ENCODE results near the gene NOTUM.

NOTUM gene

DNA sequence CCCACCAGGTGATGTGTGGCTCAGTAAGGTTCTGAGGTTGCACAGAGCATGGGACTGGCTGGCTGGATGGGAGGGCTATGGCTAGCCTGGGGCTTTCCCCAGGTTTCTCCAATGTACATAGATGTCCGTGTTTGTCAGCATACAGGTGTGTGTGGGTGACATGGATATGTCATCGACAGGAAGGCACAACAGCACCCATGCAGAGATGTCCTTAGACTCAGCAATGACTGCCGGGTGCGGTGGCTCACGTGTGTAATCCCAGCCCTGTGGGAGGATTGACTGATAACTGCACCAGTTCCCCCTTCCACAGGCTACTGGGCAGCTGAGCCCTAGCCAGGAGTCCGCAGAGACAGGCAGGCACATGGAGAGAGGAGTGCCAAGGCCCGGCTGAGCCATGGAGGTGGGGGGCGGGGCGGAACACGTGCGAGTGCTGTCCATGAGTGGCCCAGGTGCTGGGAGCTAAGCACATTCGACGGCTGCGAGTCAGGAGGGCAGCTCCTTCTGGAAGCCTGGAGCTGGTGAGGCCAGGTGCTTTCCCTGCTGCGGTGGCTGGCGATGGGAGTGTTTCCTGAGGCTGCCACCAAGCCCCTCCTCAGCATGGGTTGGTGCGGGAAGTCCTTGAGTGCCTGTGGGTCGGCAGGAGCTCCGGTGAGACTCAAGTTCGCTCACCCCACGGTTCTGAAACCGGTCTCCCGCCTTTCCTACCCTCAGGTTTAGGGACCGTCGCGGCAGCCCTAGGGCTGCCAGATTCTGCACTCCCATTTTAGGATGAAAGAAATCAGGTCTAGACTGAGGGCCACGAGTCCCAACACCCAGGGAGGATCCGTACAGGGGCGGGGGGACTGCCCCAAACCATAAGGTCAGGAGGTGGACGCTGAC is 15.6 kb upstream of the NOTUM start:
- no peak for DNase-seq

DNA sequence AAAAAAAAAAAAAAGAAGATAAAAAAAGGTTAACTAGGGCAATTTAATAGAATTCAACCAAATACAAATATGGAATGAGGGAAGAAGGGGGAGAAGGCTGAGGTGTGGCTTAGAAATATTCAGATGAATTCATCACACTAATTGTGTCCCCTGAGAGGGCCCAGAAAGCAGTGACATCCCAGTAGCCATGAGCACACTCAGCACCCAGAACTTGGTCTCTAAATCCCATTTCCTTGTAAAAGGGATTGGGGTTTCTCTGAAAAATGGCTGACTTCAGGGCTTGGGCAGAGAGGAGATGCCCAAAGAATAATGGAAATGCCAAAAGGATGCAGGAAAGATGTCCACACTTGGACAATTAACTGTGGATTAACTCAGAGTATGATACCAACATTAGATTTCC is 12.4 kb upstream of the NOTUM start:
- DNase-seq, result no peak

DNA sequence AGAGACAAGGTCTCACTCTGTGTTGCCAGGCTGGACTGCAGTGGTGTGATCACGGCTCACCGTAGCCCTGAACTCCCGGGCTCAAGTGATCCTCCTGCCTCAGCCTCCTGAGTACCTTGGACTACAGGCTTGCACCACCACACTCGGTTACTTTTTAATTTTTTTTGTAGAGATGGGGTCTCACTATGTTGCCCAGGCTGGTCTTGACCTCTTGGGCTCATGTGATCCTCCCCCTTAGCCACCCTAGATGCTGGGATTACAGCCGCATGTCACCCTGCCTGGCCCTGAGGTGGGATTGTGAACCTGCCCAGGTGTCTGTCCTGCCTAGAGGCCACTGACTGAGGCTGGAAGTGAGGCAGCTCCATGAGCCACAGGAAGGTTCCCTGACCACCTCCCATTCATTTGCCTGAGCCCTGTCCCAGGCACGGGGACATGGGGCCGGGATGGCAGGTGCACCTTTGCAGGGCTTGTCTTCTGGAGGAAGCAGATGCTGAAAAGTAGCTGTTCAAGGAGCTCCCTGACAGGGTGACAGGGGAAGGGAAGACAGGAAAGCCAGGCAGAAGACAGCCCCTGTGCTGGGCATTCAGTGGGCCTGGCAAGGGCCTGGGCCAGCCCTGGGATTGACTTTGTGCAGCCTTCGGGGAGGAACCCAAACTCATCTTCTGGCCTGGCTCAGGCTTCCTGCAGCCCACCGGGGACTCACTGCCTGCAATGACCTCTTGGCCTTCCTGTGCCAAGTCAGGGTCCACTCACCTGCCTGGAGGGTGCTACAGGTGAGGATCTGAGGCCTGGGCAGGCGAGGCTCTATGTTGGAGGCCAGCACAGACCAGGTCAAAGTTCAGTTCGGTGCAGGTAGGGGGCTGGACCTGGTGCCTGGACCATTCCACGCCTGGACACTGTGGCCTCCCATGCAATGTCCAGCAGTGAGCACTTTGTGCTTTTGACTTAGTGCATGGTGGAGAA is 8.1 kb upstream of the NOTUM start:
- DNase-seq, result no peak

DNA sequence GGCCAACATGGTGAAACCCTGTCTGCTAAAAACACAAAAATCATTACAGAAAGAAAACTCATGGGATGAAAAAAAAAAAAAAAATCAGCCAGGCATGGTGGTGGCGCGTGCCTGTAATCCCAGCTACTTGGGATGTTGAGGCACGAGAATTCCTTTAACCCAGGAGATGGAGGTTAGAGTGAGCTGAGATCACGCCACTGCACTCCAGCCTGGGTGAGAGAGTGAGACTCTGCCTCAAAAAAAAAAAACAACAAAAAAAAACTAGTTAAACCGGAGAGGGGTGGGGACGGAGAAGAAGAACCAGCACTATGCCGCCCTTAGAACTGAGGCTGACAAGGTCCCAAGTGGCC is 7.4 kb upstream of the NOTUM start:
- DNase-seq, result no peak

DNA sequence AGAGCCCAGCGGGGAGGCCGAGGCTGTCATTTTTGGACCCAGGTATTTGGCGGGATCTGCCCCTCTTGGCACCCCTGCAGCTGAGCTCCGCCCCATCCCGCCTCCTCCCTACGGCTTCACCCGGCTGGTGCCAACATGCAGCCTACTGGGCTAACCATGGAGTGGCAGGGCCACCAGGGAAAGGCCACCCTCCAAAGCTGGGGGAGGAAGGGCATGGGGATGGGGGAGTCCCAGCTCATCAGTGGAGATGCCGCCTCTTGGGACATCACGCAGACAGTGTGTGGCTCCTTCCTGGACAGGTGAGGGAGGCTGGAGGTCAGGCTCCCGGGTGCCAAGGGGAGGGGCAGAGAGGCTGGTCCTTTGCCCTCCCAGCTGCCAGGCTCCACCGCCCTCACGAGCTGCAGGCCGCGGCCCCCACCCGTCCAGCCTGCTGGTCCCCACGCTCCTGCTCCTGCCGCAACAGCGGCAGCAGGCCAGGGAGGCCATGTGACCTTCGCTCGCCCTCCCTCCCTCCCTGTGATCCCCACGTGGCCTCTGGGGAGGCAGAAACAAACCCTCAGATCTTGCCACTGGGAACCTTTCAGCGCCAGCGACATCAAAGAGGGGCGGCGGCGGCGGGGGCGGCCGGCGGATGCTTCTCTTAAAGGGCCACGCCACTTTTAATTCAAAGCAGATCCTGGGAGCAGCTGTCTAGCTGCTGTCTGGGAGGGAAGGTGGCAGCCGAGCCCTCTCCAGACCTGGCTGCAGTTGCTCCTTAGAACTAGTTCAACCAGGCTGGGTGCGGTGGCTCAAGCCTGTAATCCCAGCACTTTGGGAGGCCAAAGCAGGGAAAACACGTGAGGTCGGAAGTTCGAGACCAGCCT is 6.8 kb upstream of the NOTUM start:
- DNase-seq, result peak; percentile 84

DNA sequence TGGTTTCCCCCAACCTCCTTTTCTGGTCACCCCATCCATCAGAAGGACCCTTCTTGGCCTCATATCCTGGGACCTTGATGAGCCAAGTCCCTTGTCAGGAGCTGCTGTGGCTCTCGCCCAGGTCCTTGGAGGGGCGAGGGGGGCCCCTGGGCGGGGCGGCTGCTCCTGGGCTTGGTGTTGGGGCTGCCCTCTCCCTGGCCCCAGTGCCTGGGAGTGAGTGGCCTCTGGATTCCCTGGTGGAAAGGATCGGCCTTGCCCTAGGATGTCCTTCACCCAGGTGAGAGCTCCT is 6.2 kb upstream of the NOTUM start:
- no peak for DNase-seq

DNA sequence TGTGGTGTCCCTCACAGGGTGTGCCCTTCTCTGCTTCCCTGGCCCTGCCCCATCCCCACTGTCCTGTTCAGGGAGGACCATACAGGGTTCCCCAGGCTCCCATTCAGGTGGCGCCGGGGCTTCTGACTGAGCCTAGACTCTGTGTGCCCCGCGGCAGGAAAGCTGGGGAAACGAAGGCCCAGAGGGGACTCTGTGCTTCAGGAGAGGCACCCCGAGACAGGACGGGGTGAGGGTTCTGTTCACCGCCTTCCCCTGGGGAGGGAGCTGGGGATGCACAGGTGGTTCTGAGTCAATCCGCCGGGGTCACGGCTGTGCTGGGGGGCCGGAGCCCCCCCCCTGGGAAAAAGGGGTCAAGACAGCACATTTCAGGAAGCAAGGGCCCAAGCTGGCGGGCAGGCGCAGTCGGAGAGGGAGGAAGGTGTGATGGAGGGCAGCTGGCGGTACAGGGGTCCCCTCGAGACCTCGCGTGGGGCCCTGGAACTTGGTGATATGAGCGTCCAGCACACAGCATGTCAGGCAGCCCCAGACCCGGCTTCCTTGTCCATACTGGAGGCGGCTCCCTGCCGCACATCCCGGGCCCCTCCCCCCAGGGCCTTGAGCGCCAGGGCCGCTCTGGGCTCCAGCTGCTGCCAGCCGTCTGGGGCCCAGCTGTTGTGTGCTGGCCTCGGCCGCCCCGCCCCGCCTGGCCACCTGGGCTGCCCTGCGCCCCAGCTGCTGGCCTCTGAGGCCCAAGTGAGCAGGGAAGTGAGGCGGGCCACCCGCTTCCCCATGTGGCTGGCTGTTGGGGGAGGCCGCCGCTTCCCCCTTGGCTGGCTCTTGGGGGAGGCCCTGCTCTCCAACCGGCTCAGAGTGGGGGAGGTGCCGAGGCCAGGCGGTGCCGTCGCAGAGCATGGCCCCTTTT is 5.6 kb upstream of the NOTUM start:
- no peak for DNase-seq

DNA sequence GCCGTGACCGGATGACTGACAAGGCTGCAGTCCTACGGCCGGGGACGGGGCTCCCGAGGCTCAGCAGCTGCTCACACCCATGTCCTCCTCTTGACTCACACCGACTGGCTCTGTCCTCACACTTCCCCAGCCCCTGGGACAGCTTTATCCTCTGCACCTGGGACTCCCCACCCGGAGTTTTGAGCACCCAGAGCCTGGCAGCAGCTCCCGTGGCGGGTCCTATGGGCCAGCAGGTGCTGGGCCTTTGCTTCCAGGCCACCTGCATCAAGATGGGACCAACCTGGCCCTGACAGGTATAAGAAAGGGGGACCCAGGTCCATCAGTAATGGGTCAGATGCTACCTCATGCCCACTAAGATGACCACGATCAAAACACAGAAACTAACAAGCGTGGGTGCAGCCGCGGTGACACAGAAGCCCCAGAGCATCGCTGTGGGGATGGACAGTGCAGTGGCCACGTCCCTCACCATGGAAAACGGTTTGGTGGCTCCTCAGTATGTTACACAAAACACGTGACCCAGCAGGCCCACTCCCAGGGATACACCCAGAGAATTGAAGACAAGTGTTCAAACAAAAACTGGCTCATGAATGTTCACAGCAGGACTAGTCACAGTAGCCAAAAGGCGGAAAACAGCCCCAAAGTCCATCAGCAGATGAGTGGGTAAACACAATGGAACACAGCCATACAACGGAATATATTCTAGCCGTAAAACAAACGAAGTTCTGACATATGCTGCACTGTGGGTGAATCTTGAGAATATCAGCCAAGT is 3.3 kb upstream of the NOTUM start:
- DNase-seq, result no peak

DNA sequence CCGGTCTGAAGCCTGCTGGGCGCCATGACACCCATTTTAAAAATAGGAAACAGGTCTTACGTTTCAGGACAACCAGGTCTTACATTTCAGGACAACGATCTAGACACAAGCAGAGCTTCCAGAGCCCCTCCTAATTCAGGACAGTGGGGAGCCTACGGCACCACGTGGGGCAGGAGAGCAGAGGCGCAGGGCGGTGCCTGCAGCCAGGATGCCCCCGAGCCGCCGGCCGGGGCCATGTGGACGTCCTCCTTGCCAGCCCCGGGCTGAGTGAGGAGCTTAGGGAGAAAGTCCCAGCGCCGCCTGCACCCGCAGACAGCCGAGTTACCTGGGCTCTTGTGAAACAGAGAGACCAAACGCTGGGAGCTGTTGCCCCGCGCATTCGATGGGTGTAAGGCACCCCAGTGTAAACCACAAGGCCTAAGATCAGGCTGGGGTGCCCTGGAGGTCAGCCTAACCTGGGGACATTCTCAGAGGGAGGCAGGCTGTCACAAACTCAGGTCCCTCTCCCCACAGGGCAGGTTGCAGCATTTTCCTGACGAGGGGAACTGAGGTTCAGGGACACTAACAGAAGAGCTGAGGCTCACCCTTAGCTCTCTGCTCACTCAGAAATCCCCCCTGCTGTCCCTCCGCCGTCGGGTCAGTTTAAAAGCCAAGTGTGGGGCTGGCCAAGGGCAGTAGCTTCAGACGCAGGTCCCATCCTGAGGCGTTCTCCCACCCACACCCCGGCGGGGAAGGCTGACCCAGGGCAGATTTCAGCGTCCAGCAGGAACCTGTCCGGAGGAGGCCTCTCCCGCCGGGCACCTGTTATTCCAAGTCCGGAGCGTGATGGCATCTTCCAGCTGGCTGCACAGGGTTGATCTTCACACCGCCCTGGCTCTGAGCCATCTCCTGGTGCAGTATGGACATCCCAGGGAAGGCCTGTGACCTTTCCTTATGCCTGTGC is 1.8 kb upstream of the NOTUM start:
- DNase-seq, result no peak

DNA sequence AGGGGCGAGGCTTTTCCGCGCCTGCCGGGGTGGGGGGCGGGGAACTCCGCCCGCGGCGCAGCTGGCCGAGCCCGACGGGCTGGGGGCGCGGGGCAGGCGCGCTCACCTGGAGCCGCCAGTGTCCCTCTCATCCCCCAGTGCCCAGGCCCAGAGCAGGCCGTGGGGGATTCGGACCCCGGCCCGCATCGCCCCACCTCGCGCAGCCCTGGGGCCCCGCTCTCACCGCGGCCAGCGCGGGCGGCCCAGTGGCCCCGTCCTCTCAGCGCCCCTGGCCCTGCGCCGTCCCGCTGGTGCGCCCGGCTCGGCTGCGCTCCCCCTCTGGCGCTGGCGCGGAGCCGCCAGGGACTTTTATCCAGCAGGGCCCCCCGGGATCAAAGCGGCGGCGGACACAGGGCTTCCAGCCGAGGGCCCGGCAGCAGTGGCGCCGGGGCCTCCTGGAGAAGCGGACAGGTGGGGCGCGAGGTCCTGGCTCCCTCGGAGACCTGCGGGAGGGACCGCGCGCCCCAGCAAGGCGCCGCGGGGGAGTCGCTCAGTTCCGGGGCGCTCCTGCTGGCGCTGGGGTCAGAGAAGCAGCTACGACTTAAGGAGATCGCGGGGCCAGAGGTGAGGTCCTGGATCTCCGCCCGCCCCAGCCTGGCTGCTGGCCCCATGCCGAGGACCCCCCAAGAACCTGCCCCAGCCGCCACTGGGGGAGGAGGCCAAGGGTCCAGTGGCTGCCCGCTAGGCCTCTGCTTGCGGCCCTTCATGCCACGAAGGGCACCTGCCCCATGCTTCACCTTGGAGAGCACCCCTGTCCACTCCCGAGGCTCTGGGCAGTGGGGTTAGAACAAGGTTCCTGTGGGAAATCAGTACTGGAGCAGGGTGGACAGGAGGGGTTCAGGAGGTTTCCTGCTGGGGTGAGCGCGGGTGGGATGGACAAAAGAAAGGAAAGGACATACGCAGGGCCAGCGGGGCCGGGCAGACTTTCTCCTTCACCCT is 823 bp upstream of the NOTUM start:
- DNase-seq, result no peak

DNA sequence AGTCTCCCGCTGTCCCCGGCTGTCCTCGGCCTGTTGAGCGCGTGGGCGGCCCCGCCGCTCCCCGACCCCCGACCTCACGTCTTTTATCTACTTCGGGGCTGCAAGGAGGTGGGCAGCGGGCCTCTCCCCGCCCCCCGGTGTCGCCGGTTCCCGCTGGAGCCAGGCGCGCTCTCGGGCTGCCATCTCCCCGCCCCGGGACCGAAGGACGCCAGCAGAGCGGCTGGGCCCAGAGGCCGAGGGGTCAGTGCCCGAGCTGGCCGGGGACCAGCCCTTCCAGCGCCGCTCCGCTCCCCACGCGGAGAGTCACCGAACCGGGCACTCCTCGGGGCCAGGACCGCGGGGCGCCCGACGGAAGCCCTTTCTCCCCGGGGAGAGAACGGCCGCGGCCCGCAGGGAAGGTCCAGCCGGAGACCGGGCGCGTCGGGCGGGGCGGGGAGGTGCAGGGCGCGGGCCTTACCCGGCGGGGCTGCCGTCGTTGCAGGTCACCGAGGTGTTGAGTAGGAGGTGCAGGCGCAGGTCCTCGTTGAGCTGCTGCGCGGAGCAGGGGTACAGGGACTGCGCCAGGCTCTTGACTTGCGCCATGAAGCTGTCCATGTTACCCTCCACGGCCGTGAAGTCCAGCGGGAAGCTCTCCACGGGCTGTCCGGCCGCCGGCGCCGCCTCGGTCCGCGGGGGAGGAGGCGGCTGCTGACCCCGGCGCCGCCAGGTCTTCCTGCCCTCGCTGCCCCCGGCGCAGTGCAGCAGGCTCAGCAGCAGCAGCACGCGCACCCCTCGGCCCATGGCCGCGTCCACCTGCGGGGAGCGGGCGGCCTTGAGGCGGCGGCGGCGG is 643 bp downstream of the NOTUM start:
- DNase-seq, result no peak

DNA sequence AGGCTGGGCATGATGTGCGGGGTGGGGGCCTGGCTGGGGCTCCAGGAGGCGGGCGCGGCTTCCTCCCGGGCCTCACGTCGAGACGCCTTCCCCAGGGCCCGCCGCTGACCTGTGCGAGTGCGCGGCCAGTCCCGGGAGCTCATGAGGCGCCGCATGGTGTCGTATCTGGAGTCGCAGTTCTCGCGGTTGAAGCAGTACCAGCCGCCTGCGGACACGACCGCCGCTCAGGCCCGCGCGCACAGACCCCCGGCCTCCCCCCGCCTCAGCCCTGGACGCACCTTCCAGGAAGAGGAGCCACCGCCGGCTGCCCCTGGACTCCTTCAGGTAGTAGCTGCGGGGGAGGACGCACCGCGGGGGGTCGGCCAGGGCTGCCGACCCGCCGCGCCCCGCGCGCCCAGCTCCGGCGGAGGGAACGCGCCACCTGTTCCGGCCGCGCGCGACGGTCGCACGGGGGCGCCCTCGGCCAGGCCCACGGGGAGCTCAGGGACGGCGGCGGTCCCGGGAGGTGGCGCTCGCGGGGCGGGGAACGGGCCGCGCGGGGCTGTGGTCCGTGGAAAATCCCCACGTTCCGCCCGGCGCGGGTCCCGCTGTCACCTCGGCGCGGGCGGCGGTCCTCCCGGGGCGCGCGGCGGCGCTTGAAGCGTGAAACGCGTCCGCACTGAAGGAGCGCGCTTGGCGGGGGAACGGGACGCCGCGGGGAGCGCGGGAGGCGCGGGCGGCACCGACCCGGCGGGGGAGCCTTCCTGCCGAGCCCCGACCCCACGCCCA is 1.4 kb downstream of the NOTUM start:
- DNase-seq, result peak; percentile 80

DNA sequence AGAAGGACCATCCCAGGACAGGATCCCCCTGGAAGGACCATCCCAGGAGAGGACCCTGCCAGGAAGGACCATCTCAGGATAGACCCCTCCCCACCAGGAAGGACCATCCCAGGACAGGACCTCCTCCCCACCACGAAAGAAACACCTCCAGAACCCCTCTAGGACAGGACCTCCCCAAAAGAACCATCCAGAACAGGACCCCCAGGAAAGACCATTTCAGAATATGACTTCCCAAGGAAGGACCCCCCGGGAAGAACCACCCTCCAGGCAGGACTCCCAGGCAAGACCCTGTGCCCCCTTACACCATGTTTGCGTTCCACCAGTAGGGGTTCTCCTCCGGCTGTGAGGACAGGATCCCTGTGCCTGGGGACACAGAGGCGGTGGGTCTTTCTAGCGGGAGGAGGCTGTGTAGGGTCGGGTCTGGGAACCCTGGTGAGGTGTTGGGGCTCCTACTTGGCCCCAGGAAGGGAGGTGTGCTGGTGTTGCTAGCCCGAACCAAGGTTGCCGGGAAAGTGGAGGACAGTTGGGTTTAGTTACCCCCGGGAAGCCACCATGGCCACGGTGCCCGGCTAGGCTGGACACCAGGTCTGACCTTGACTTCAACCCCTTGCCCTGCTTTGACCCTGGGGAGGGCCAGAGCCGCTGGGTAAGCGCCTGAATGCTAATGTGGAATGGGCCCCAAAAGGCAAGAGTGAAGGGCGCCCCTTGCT is 2.2 kb downstream of the NOTUM start:
- no peak for DNase-seq

DNA sequence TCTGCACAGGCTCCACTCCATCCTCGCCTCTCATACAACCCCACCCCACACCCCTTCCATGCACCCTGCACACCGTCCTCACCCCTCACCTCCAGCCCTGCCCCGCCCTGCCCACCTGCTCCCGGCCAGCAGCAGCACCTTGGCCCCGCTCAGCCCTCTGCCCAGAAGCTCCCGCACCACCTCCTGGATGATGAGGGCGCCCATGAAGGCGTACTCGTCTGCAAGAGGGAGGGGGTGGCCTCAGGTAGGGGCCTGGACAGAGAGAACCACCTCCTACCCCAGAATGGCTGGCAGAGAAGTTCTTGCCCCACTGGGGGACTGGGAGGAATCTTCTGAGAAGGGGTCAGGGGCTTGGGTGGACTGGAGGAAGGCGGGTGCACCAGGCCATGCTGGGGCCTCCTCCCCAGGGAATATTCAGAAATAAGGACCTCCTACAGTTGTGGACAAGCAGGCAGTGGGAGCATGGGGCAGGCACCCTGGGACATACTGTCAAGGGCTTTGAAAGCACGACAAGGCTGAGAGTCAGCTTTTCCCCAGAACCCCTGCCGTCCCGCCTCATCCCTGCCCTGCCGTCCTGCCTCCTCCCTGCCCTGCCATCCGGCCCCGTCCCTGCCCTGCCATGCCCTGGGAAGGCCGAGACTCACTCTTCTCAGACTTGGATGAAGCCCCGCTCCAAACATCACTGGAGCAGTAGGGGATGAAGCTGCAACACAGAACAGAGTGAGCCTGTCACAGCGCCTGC is 3.1 kb downstream of the NOTUM start:
- no peak for DNase-seq
